ENCODE data around the gene SMARCA5.

DNA sequence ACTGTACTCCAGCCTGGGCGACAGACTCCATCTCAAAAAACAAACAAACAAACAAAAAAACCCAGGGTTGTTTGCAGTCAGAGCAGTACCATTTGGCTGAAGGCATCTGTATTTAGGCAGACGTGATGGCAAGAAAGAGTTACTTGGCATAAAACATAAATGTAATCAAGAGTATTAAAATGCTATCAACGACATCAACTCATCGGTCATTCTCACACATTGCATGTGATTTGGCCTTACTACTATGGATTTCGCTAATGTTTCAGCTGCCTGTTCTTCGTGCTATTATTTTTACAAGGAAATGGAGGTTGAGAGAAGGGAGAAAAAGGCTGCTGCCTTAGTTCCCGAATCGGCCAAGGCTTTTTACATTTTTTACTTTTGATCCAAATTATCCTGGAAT lies 15.5 kb upstream of the SMARCA5 start:
- no peak for TF ChIP-seq ZNF274 (IDR thresholded peaks at IDR 0.05; ENCODE audit: low read depth, low read length)
- no peak for TF ChIP-seq YY1 (IDR thresholded peaks at IDR 0.05; ENCODE audit: insufficient read depth, insufficient read length)

All from NT2/D1 (cell line).